GM12874 (cell line): ENCODE results near the gene PPP1R14D.

Experiments used
- TF ChIP-seq, protein P1 (sequence below): IDR thresholded peaks from 2 replicates; pipeline ENCODE4 v1.5.1; 2011; ENCODE audit warnings: low read depth, mild to moderate bottlenecking, control low read depth, low read length, moderate library complexity; ENCODE audit not compliant: insufficient read depth

The PPP1R14D gene

DNA sequence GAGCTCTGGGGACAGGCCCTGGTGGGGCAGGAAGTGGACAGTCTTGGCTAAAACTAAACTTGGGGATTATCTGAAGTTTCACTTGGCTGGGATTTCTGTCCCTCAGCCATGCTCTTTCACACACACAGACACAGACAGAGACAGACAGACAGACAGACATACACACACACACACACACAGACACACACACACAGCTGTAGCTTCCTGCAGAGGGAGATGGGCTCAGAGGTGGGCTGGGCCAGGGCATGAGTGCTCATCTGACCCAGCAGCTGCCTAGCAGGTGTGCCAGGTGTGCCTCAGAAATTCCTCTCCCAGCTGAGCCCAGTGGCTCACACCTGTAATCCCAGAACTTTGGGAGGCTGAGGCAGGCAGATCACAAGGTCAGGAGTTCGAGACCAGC lies 42.2 kb upstream of the PPP1R14D start:
- TF ChIP-seq, protein P1, sequence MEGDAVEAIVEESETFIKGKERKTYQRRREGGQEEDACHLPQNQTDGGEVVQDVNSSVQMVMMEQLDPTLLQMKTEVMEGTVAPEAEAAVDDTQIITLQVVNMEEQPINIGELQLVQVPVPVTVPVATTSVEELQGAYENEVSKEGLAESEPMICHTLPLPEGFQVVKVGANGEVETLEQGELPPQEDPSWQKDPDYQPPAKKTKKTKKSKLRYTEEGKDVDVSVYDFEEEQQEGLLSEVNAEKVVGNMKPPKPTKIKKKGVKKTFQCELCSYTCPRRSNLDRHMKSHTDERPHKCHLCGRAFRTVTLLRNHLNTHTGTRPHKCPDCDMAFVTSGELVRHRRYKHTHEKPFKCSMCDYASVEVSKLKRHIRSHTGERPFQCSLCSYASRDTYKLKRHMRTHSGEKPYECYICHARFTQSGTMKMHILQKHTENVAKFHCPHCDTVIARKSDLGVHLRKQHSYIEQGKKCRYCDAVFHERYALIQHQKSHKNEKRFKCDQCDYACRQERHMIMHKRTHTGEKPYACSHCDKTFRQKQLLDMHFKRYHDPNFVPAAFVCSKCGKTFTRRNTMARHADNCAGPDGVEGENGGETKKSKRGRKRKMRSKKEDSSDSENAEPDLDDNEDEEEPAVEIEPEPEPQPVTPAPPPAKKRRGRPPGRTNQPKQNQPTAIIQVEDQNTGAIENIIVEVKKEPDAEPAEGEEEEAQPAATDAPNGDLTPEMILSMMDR, result no peak

DNA sequence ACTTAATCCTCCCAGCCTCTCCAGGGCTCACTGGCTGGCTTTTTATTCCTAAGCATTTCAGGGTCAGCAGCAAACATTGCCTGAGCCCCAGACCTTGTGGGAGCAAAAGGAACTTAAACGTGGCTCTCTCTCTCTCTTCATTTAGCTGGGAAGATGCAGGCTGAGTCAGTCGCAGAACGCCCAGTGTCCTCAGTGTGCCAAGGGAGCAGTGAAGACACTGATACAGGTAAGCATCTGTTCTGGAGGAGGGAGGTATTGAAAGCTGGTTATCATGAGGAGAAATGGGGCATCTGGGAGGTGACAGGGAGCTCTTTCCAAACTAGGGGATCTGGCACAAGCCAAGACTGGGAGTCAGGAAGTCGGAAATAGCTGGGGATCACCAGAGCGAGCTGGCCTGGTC lies 41.2 kb upstream of the PPP1R14D start:
- TF ChIP-seq, protein P1, result no peak

DNA sequence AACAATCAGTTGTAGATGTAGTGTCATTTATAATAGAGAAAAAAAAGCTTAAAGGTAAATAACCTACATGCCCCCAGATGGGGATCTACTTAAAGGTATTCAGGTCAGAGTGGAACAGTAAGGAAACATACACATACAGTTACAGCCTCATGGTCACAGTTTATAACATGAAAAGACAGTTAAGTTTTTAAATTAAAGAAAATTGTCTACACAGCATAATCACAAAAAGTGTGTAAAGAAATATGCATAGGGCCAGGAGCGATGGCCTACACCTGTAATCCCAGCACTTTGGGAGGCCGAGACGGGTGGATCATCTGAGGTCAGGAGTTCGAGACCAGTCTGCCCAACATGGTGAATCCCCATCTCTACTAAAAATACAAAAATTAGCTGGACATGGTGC lies 38.7 kb upstream of the PPP1R14D start:
- TF ChIP-seq, protein P1, result no peak

DNA sequence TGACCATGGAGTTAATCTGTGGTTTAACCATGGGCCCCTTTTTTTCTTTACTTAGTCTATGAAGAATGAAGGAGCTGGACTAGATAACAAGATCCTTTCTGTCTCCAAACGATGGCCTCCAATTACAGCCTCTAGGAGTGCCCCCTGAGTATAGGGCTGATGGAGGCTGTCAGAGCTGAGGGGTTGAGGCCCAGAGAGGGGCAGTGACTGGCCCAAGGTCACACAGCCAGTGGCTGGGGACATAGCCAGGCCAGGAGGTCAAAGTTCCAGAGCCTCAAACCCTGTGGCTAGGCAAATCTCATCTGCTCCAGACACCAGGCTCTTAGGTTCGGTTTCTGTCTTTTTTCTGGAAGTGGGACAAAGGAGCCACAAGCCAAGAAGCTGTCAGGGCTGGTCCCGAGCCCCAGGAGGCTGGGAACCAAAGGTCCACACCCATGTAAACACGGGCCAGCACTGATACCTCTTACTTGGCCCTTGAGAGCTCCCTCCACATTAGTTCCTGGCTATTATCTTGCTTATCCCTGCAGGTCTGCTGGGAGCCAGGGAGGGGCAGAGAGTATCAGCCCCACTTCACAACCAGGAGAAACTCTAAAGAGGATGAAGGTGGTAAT lies 35.3 kb upstream of the PPP1R14D start:
- TF ChIP-seq, protein P1, result no peak

DNA sequence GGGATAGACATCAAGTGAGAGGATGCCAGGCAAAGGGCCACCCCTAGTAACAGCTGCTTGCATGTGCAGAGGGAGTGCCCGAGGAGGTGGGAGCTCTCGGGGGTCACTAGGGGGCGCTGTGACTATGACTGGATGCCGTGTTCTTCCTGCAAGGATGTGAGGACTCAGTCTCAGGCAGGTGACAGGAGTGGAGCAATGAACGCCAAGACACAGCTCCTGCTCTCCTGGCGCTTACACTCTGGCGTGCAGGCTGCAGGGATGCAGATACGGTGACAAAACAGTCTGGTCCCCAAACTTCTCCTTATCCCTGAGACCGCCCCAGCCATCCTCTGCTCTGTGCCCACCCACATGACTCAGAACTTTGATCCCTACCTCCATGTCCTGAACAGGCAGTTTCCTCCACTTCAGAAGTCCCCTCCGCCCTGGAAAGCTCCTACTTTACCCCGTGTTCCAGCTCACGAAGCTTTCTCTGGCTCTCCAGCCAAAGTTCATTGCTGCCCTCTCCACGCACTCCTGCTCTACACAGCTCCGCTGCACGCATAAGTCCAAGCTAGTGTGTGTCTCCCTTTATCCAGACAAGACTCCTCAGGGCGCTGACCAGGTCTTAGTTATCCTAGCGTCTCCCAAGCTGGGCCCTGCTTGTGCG lies 30.8 kb upstream of the PPP1R14D start:
- TF ChIP-seq, protein P1, result peak; percentile 95

DNA sequence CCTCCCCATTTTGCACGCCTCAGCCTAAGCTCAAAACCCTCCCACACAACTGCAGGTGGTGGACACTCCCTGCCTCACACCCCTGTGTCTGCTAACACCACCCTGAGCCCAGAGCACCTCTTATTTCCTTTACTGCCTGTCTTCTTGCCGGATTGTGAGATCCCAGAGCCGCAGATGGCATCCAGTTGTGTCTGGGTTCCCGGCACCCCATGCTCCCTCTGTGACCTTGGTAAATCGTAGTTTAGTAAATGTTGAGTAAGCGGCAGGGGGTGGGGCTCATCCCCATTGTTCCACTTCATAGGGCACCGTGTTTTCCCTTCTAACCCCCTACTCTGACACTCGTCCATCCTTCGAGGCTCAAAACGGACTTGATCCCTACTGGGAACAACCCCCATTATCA lies 30.2 kb upstream of the PPP1R14D start:
- TF ChIP-seq, protein P1, result no peak

DNA sequence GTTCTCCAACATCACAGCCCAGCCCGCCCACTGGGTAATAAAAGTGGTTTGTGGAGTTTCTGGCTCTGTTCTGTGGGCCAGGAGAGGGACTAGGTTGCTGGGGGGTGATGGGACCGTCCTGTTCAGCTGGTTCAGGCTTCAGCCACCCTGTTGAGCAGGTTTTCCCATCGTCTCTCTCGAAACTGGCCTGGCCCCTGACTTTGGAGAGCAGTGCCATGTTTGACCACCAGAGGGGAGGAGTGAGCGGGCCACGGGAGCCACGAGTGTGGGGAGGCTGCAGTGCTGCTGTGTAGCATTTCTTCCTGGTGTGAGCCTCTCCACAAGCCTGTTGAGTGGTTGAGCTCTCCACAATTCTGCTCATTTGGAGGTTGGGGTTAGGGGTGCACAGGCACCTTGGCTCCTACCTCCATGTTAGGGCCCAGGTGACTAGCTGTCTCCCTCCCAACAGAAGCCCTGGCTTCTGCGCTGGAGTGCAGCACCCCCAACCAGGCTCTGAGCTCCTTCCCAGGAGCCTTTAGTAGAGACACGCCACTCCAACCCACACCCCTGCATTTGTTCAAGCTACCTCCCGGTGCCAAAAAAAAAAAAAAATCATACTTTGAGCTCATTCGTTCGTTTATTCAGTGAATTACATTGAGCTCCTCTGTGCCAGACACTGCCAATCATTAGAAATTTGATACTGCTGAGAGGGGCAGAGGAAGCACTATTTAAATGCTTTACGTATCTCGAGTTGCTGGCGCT lies 29.3 kb upstream of the PPP1R14D start:
- TF ChIP-seq, protein P1, result peak; percentile 98
